Placental pericyte (primary cell): ENCODE measurements around the gene PTCH1. TPM values are rescaled to one million over a fixed set of nuclear protein-coding genes. Genes with fewer than 3 reads are reported as not detected.

ENCODE experiments used
- small RNA-seq: library from RNA; depleted of rRNA; stranded (forward); fragments of <200 nt; gene quantifications from one replicate; pipeline ENCODE3, GENCODE V24; 2012; ENCODE audit warnings: low replicate concordance
- total RNA-seq: library from RNA; depleted of rRNA; stranded (reverse); fragments of >200 nt; gene quantifications from 2 replicates; pipeline ENCODE4 v1.2.3, GENCODE V29; 2012

The PTCH1 gene
- 6.1 and 6.9 TPM in 2 replicates for total RNA-seq

GRCh38 chr9:95516734-95517558 is at the start of gene PTCH1:
Gene PTCH1, minus strand, starts transcription at chr9:95516971.

Small RNAs within 50 kb of the gene (small RNA-seq; reads per million reads assigned to genes)
- gene MT1P1: not detected

Other genes with a start within 250 kb of the PTCH1 start
- gene FANCC, start 199.3 kb downstream of the PTCH1 start, total RNA-seq: 2.4 and 15.3 TPM in 2 replicates